Astrocyte (in vitro differentiated cells and primary cell): Measurements from ENCODE around the gene RIMKLB.

Source experiments
- EZH2 ChIP-seq: IDR thresholded peaks from 2 replicates; pipeline ENCODE4 v1.6.1; 2012; ENCODE audit warnings: mild to moderate bottlenecking, low read length, inconsistent platforms; ENCODE audit not compliant: insufficient read depth
- TF ChIP-seq, protein P1 (sequence below): IDR thresholded peaks from 2 replicates; pipeline ENCODE4 v1.5.1; 2011; ENCODE audit warnings: low read depth, mild to moderate bottlenecking, inconsistent platforms, low read length, moderate library complexity; ENCODE audit not compliant: insufficient read depth

DNA sequence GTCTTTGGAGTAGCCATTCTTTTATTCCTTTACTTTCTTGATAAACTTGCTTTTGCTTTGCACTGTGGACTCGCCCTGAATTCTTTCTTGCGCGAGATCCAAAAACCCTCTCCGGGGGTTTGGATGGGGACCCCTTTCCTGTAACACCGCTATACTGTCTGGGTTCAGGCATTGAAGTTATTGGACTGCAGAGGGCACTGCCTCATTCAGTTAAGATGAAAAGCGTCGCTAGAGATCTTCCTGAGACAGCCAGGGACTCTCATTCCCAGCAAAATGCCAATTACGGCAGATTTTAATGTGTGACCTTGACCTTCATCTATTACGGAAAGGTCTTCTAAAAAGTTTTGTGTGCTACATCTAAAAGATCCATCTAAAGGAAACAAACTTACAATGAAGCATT is 17.3 kb upstream of the RIMKLB start:
- TF ChIP-seq, protein P1, sequence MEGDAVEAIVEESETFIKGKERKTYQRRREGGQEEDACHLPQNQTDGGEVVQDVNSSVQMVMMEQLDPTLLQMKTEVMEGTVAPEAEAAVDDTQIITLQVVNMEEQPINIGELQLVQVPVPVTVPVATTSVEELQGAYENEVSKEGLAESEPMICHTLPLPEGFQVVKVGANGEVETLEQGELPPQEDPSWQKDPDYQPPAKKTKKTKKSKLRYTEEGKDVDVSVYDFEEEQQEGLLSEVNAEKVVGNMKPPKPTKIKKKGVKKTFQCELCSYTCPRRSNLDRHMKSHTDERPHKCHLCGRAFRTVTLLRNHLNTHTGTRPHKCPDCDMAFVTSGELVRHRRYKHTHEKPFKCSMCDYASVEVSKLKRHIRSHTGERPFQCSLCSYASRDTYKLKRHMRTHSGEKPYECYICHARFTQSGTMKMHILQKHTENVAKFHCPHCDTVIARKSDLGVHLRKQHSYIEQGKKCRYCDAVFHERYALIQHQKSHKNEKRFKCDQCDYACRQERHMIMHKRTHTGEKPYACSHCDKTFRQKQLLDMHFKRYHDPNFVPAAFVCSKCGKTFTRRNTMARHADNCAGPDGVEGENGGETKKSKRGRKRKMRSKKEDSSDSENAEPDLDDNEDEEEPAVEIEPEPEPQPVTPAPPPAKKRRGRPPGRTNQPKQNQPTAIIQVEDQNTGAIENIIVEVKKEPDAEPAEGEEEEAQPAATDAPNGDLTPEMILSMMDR: no peak
- TF ChIP-seq EZH2: no peak
